Activated T-cell treated with anti-CD3 and anti-CD28 coated beads for 1 hour (primary cell): ENCODE data around the gene MAP9.
"Not testable (repeated sequence)": the region's sequence is repeated elsewhere in the genome, so short reads cannot be mapped to it uniquely, and the experiment has no call there.

Experiments used
- DNase-seq: peaks from one replicate; pipeline ENCODE4 v3.0.0-alpha.2; 2020; ENCODE audit warnings: low read depth

Gene MAP9

GRCh38 chr4:155342142-155342541 is 34.6 kb downstream of the MAP9 start:
- DNase-seq = no peak

GRCh38 chr4:155339999-155340398 is 36.8 kb downstream of the MAP9 start:
- DNase-seq = no peak

GRCh38 chr4:155339588-155339987 is 37.2 kb downstream of the MAP9 start:
- no peak for DNase-seq

GRCh38 chr4:155338196-155338595 is 38.6 kb downstream of the MAP9 start:
- DNase-seq = no peak

- no peak for DNase-seq
These were observed 40.5 kb downstream of the MAP9 start for GRCh38 chr4:155336242-155336641.

GRCh38 chr4:155331478-155331877 is 45.3 kb downstream of the MAP9 start:
- no peak for DNase-seq

- no peak for DNase-seq
These were observed 54.0 kb downstream of the MAP9 start for GRCh38 chr4:155322782-155323181.

- no peak for DNase-seq
These were observed 55.8 kb downstream of the MAP9 start for GRCh38 chr4:155321006-155321405.

- no peak for DNase-seq
These were observed 57.2 kb downstream of the MAP9 start for GRCh38 chr4:155319516-155319915.

GRCh38 chr4:155312027-155312426 is 64.7 kb downstream of the MAP9 start:
- DNase-seq = not testable (repeated sequence)

GRCh38 chr4:155307731-155308277 is 69.0 kb downstream of the MAP9 start:
- no peak for DNase-seq

- DNase-seq = no peak
These were observed 71.1 kb downstream of the MAP9 start for GRCh38 chr4:155305619-155306018.

- DNase-seq = no peak
These were observed 72.4 kb downstream of the MAP9 start for GRCh38 chr4:155304375-155304774.

- no peak for DNase-seq
These were observed 77.7 kb downstream of the MAP9 start for GRCh38 chr4:155299103-155299502.
